GM12873 (cell line): Measurements from ENCODE around the gene FAM221A.

Experiments used
- CTCF ChIP-seq: IDR thresholded peaks from 2 replicates; pipeline ENCODE4 v1.5.1; 2012; ENCODE audit warnings: low read depth, mild to moderate bottlenecking, moderate library complexity, low read length, control low read depth; ENCODE audit not compliant: insufficient read depth; ENCODE audit errors: missing control alignments

Gene FAM221A

GRCh38 chr7:23689165-23689564 is 9.2 kb downstream of the FAM221A start:
- TF ChIP-seq CTCF: no peak

GRCh38 chr7:23691320-23691719 is 11.3 kb downstream of the FAM221A start:
- TF ChIP-seq CTCF: no peak

GRCh38 chr7:23693224-23693623 is 13.2 kb downstream of the FAM221A start:
- TF ChIP-seq CTCF: no peak

- TF ChIP-seq CTCF: peak; percentile 90
Observed at GRCh38 chr7:23696916-23697441, 17.0 kb downstream of the FAM221A start.

- TF ChIP-seq CTCF: no peak
Observed at GRCh38 chr7:23698822-23699221, 18.8 kb downstream of the FAM221A start.

GRCh38 chr7:23700046-23700445 is 20.0 kb downstream of the FAM221A start:
- TF ChIP-seq CTCF: no peak

- no peak for TF ChIP-seq CTCF
Observed at GRCh38 chr7:23709081-23709750, 29.2 kb downstream of the FAM221A start.
